ENCODE measurements around the gene RAC3.

Gene RAC3

DNA sequence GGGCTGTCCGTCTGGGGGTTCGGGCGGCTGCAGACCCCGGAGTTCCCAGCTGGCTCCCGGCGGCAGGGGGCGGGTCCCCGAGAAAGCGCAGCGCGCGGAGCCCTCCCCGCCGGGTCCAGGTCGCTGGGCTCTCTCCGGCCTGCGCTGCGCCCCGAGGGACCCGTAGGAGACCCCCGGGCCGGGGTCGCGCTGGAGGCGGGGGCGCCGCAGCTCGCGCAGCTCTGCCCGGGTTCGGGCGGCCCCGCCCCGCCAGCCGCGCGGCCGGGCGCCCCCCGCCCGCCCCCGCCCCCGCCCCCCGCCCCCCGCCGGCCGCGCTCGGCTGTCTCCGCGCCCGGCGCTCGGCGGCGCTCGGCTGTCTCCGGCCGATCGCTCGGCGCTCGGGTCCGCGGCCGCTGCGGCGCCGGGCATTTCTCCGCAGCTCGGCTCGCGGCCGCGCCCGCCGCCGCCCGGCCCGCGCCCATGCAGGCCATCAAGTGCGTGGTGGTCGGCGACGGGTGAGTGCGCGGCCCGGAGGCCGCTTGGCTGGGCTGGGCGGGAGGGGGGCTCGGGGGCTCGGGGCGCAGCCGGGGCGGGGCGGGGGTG lies at the start of gene RAC3:
TSS of gene RAC3 (plus strand) at position 376 of the 582 bp plus-strand sequence. CDS start at position 460, 84 bp downstream.
- no peak for DNase-seq (ENCODE audit: low read depth in 2 of 2, low spot score in 1 of 2)

DNA sequence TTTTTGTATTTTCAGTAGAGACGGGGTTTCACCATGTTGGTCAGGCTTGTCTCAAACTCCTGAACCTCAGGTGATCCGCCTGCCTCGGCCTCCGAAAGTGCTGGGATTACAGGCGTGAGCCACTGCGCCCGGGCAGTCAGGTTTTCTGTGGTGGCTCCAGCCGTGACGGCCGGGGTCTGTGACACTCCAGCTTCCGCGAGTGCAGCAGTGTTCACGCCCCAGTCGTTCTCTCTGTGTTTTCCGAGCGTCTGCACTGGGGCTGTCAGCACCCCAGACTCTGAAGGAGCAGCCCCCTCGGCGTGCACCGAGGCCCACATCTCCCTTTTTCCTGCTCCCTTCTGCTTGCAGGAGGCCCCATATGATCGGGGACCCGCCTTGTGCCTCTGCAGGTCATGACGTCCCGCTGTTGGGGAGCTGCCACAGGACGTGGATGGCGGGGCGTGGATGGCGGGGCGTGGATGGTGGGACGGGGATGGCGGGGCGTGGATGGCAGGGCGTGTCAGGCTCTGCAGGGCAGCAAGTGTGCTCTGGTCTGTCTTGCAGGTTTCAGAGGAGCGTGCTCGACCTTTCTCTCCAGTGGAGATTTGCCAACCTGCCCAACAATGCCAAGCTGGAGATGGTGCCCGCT lies 48.4 kb upstream of the RAC3 start:
- no peak for DNase-seq (ENCODE audit: low read depth in 2 of 2, low spot score in 1 of 2)

DNA sequence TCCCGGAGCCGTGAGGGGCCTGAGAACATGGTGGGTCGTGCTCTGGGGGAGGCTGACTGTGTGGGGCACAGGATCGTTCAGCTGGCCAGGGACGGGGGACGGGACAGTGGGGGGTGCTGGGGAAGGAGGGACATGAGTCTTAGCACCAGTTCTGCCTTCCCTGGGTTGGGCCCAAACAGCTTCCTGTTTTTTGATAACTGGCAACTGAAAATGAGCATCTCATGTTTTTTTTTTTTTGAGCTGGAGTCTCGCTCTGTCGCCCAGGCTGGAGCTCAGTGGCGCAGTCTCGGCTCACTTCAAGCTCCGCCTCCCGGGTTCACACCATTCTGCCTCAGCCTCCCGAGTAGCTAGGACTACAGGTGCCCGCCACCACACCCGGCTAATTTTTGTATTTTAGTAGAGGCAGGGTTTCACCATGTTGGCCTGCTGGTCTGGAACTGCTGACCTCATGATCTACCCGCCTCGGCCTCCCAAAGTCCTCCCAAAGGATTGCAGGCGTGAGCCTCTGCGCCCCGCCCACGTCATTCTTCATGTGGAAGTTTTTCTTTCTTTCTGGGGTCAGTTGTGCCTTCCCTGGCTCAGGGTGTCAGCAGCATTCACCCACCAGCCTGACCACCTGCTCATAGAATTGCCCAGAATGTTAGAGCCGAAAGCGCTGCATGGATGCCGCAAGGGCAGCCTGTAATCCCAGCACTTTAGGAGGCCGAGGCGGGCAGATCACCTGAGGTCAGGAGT lies 47.7 kb upstream of the RAC3 start:
- DNase-seq (ENCODE audit: low read depth in 2 of 2, low spot score in 1 of 2), result no peak

DNA sequence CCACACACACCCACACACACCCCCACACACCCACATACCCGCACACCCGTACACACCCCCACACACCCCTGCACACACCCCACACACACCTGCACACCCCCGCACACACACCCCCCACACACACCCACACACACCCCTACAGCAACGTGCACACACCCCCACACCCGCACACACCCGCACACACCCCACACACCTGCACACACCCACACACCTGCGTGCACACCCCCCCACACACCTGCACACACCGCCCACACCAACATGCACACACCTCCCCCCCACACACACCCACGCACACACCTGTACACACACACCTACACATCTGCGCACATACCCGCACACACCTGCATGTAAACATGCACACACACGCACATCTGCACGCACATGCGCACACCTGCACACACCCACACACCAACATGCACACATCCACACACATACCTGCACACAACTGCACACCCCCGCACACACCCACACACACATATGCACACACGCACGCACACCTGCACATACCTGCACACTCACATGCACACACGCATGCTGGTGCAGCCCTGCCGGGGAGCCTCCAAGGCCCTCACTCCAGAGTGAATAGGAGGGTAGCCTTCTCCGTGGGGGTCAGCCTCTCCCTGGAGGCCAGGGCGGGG lies 46.6 kb upstream of the RAC3 start:
- DNase-seq (ENCODE audit: low read depth in 2 of 2, low spot score in 1 of 2), result no peak

DNA sequence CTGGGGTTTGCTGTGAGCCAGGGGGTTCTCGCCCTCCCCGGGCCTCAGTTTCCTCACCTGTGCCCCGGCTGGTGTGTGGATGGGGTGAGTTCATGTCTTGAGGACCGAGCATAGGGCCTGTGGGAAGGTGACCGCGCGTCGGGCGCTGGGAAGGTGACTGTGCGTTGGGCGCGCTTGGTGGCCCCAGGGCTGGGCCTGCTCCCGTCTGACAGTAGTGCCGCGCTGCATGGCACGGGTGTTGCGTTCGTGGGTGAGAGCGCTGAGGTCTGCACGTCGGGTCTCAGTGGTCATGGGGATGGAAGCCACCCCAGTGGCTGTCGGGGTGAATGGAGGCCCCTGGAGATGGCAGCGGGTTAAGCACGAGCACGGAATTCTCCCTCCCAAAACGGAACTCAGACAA lies 44.9 kb upstream of the RAC3 start:
- no peak for DNase-seq (ENCODE audit: low read depth in 2 of 2, low spot score in 1 of 2)

DNA sequence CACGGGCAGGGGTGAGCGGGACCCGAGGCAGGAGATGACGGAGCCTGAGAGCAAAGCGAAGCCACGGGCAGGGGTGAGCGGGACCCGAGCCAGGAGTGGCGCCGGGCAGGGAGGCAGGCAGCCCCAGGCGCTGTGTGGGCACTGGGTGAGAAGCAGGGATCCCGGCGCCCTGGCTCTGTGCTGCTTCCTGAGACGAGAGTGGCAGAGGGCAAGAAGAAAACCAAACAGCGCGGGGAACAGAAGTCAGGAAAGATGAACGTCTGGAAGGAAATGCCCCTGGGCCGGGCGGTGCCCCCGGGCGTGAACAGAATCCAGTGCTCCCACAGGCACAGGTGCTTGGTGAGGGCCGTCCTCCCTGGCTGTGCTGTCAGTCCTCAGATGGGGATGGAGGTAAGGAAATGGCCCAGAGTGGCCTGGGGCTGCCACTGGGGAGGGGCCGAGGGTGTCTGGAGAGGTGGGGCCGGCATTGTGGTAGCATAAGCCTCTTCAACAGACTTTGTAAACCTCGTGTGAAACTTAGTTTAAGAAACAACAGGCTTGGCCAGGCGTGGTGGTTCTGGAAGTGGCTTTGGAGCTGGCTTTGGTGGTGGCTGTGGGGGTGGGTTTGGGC lies 44.2 kb upstream of the RAC3 start:
- DNase-seq (ENCODE audit: low read depth in 2 of 2, low spot score in 1 of 2), result no peak

DNA sequence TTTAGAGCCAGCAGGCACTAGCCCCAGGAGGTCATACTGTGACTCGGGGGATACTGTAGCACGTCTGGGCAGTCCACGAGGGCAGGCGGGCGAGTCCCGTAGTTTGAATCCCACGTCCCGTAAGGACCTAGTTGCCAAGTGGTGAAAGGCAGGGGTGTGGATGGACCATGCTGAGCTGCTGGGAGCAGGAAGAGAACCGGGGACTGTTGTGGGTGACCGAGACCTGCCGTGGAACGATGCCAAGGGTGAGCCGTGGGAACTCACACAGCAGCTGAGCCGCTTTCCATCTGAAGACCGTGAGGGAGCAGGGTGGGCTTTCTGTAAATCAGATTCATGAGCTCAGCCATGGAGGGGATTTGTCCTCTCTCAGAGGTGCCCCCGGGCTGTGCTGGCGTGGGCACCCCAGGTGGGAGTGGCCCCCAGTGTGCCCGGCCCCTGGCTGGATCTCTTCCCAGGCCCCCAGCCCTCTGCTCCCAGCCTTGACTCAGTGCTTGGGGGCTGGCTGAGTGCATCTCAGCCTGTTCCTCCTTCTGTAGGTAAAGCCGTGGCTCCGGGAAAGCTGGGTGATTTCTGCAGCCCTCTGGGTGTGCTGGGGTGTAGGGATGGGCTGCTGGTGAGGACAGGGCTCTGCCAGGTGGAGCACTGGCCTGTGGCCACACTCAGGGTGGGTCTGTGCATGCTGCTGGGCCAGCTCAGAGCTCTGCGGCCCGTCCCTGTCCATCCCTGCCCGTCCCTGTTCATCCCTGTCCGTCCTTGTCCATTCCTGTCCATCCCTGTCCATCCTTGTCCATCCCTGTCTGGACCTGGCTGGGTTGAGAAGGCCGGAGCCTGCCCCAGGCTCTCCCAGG lies 40.4 kb upstream of the RAC3 start:
- DNase-seq (ENCODE audit: low read depth in 2 of 2, low spot score in 1 of 2), result no peak

DNA sequence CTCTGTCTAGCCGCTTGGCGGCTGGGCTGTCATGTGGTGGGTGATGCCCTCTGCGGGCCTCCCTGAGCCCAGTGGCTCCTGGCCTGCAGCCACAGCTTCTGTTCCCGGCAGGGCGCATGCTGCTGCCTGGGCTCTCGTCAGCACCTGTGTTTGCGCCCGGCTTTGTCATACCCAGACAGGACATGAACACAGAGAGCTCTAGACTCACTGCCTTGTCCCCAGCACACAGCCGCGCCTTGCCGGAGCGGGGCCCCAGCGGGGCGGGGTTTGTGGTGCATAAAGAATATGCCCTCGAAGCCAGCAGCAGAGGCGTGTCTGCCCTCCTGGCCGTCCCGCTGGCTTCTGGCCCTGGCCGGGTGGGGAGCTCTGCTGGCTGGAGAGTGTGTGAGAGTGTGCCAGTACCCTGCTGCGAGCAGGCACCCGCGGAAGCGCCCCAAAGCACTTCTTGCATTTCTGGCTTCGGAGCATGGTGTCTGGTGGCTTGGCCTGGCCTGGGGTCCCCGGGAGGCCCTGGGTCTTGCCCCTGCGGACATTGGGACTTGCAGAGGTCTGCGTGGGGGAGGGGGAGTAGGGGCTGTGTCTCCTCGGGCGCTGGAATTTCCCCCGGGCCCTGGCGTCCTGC lies 39.7 kb upstream of the RAC3 start:
- DNase-seq (ENCODE audit: low read depth in 2 of 2, low spot score in 1 of 2), result no peak

DNA sequence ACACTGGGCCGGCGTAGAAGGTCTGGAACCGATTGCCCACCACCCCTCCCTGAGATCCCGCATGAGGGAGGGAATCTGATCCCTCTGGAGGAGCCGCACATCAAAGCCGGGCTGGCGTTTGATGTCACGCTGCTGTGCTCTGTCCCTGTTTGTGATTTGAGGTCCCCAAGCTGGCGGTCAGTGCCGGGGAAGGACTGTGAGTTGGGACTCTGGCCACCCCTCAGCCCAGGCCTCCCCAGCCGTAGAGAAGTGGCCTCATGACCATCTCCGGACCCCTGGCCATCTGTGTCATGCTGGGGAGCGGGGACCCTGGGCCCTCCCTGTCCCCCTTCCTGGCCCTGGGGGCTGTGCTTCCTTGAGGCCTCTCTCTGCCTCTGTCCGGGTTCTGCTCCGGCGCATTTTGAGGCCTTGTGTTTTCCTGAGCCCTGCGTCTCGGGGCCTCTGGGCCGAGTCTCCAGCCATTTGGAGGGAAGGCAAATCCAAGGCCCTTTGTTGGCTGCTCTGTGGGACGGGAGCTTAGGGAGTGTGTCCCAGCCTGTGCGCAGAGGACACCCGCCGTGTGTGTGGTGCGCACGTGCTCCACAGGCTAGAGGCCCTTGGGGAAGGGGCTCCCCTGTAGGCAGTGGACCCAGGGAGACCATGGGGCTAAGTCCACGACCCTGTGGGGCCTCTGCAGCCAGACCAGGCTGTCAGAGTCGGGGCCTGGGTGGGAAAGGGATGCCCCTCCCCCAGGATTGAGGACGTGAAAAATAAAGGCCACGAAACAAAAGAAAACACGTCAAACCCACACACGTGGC lies 39.0 kb upstream of the RAC3 start:
- DNase-seq (ENCODE audit: low read depth in 2 of 2, low spot score in 1 of 2), result no peak

DNA sequence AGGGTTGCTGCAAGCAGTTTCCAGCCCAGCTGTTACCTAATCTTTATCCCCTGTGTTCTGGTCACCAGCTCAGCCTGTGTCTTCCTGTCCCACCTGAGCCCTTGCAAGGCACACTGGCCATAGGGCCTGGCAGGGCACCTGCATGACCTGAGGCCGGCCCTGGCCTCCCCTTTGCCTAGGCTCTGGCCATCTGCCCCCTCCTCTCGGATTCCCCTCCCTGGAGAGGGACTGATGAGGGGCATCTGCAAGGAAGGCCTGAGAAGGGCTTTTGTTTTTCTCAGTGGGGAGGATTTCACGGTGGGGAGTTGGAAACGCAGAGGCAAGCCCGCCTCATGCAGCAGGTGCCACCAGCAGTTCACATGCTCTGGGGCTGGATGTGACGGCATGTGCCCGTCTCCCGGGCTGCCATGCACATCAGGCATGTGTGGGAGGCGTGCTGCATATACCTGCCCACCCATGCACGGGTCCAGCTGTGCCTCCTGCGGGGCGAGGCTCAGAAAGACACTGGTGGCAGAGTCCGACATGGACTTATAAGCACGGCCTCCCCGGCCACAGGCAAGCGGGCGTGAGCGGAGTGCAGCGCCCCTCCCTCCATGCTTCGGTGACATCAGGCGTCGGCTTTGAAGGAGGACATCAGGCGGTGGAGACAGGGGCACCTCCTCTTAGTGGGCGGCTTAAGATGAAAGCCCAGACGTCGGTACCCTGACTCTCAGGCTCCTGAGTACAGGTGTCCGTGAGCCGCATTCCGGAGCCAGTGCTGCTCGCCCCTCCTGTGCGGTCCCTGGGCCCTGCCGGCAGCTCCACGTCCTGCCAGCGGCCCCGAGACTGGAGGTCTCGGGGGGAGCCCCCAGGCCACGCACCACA lies 37.5 kb upstream of the RAC3 start:
- DNase-seq (ENCODE audit: low read depth in 2 of 2, low spot score in 1 of 2), result no peak

DNA sequence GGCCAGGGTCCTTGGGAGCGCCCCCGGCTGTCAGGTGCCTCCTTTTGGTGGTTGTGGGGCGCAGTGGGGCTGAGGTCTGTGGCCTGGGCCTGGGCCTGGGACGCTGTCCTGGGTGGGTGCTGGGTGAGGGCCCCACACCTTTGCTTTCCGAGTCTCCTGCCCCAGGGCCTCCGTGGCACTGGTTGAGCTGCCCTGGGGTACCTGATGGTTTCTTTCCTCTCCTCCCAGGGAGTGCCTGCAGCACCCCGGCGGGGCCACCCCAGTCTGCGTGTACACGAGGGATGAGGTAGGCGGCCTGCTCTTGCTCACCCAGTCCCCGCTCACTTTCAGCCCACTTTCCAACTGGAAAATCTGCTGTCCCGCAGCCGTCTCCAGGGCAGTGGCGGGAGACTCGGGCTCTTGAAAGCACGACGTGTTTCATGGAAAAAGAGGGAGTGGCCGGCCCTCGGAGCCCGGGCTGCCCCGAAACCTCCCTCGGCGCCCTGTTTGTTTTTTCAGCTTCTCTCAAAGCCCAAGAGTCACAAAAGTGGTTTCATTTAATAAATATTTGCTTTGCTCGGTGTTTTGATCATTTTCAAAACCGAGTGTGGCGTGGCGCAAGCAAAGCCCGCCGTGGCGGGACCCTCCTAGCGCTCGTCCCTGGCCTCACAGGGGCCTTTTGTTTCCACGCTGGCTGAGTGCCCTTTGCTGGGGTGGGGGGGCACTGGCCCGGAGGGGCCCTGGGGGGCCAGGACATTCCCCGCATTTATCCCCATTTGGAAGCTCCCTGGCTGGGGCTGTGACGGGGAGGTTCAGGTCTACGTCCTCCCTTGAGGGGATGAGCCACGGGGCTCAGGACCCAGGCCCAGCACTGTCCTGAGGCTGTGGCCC lies 36.6 kb upstream of the RAC3 start:
- DNase-seq (ENCODE audit: low read depth in 2 of 2, low spot score in 1 of 2), result no peak

DNA sequence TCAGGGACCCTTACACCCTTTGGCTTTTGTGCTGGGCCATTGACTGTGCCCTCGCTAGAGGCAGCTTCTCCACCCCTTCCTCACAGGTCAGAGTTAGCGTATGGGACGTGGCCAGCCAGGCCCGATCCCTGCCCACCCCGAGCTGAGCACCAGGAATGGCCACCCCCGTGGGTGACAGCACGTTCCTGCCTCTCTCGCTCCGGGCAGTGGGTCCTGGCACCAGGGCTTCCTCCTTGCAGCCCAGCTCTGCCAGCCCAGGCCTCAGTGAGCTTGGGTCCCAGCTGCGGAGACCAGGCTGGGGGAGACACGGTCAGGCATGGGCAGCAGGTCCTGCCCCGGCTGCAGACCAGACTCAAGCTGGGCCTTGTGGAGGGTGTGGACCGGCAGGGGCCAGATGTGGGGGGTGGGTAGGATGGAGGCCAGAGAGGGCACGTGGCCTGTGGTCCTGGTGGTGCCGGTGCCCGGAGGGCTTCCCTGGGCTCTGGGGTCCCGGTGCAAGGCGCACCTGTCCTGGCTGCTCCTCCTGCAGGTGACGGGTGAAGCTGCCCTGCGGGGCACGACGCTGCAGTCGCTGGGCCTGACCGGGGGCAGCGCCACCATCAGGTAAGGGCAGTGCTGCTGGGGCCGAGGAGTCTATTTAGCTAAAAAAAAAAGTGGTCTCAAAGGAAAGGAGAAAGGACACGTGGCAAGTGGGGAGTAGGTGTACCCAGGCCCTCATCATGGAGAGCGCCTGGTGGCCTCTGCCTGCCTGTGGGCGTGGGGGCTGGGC lies 35.8 kb upstream of the RAC3 start:
- no peak for DNase-seq (ENCODE audit: low read depth in 2 of 2, low spot score in 1 of 2)

DNA sequence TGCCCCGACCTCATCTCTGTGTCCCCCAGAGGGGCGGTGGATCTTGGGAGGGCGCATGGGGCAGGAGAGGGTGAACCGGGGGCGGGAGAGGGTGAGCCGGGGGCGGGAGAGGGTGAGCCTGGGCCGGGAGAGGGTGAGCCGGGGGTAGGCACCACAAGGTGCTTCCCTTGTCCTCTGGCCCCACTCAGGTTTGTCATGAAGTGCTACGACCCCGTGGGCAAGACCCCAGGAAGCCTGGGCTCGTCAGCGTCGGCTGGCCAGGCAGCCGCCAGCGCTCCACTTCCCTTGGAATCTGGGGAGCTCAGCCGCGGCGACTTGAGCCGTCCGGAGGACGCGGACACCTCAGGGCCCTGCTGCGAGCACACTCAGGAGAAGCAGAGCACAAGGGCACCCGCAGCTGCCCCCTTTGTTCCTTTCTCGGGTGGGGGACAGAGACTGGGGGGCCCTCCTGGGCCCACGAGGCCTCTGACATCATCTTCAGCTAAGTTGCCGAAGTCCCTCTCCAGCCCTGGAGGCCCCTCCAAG lies 35.2 kb upstream of the RAC3 start:
- no peak for DNase-seq (ENCODE audit: low read depth in 2 of 2, low spot score in 1 of 2)

DNA sequence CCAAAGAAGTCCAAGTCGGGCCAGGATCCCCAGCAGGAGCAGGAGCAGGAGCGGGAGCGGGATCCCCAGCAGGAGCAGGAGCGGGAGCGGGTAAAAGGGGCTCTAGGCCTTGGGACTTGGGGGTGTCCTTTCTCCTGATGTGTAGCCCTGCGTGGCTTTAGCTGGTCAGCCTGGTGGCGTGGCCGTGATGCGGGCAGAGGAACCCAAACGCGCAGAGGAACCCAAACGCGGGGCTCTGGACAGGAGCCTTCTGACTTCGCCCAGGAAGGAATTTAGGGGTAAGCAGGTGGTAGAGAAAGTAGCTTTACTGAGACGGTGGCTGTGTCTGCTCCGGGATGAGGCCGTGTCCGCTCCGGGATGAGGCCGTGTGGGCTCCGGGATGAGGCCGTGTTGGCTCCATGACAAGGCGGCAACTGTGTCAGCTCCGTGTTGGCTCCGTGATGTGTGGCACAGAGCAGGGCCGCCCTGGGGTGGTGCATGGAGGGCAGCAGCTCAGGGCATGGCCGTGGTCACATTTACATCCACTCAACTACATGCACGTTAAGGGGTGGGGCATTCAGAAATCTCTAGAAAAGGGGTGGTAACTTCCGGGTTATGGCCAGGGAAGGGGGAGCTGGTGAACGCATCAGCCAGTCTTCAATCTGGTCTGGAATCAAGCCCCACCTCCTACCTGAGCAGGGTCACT lies 34.6 kb upstream of the RAC3 start:
- DNase-seq (ENCODE audit: low read depth in 2 of 2, low spot score in 1 of 2), result no peak

DNA sequence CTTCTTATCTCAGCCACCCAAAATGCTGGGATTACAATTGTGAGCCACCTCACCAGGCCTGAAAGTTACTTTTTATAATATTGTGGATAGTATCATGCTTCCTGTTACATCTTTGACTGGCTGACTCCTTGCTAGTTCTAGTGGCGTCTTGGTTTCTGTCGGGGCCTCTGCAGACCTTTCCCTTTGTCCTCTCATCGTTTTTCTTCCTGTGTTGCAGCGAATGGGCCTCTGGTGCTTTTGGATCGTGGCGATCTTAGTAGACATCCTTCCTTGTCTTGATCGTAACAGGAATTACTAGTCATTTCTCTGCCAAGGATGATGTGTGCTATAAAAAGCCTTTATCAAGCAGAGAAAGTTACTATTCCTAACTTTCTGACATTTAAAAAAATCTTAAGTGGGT lies 33.3 kb upstream of the RAC3 start:
- DNase-seq (ENCODE audit: low read depth in 2 of 2, low spot score in 1 of 2), result no peak

All from stimulated activated CD8-positive, alpha-beta memory T cell treated with anti-CD3 and anti-CD28 coated beads, Interleukin-4, amount 100 ng/mL, for 1 hour (primary cell).